Measurements from ENCODE around the gene ZNF778. TPM values are rescaled to one million over a fixed set of nuclear protein-coding genes. Genes with fewer than 3 reads are reported as not detected.

ZNF778 gene
- total and polyA plus RNA-seq, 2 donors (not counting 1 experiment from before 2014, with no cell fraction given): 2.2 to 13.4 TPM

GRCh38 chr16:89173174-89173921 lies 44.2 kb upstream of the ZNF778 start:
- ChIA-PET CTCF (interaction anchor here (0.7 to 1.0 kb wide), 2 partner anchors 433 to 436 kb away, joined by 3 read pairs; no protein-coding TSS in a partner anchor), POLR2A (no interaction called here)
- H3K4me1 ChIP-seq (ENCODE audit: control insufficient read depth in 2 of 2, insufficient read depth in 2 of 2, low read length in 2 of 2): peaks cover 19 to 28% of the 10 kb centered on the region in 2 donors
- H3K9me3 ChIP-seq (ENCODE audit: control extremely low read depth in 1 of 3, control insufficient read depth in 2 of 3, insufficient read depth in 1 of 3, low read length in 2 of 3): peaks cover 0 to 5% (median 0%) of the 10 kb centered on the region in 3 donors
- no peak overlapping the region for H2AFZ ChIP-seq (ENCODE audit: insufficient read depth, low read depth, low read length, poor library complexity, severe bottlenecking)
- no peak overlapping the region for H3K4me3 ChIP-seq (ENCODE audit: control extremely low read depth in 1 of 5, extremely low read depth in 1 of 5, insufficient read depth in 1 of 5, low read depth in 2 of 5, low read length in 4 of 5)
- peaks cover 14% of the 10 kb centered on the region for H3K4me1 Mint-ChIP-seq
- peaks cover 22% of the 10 kb centered on the region for H4K20me1 ChIP-seq (ENCODE audit: control insufficient read depth, insufficient read depth, low read length, poor library complexity, severe bottlenecking)
- 84% methylated on average over 7 of the region's 11 CpGs for WGBS (ENCODE audit: insufficient coverage)
- H3K27me3 Mint-ChIP-seq: peaks cover 4% of the 10 kb centered on the region
- H3K4me2 ChIP-seq (replicated peaks; ENCODE audit: low read depth, low read length, poor library complexity, severe bottlenecking): no peak overlapping the region
- H3K4me3 Mint-ChIP-seq: no peak overlapping the region
- H3K79me2 ChIP-seq (ENCODE audit: control insufficient read depth, insufficient read depth, low read length): peaks cover 4% of the 10 kb centered on the region
- peaks cover 0 to 26% (median 11%) of the 10 kb centered on the region in 4 experiments for H3K27me3 ChIP-seq (replicated peaks in 1 of 4; ENCODE audit: control extremely low read depth in 1 of 4, control insufficient read depth in 3 of 4, insufficient read depth in 4 of 4, low read length in 3 of 4)
- ATAC-seq (ENCODE audit: low read depth): no peak
- no peak overlapping the region for H3K9ac ChIP-seq (ENCODE audit: low read length)
- H3K27ac ChIP-seq (ENCODE audit: low read length in 2 of 2): no peak overlapping the region
- no peaks in the 10 kb centered on the region for H3K36me3 ChIP-seq (replicated peaks in 1 of 2; ENCODE audit: control extremely low read depth in 1 of 2, control insufficient read depth in 1 of 2, extremely low read depth in 1 of 2, insufficient read depth in 2 of 2, low read length in 1 of 2)
- H3K27ac Mint-ChIP-seq: no peak overlapping the region
- no peak for DNase-seq
- no peak for TF ChIP-seq CTCF (IDR thresholded peaks at IDR 0.05)
- no peak for TF ChIP-seq EZH2 (IDR thresholded peaks at IDR 0.05; ENCODE audit: borderline replicate concordance, insufficient read depth, low read depth, low read length, poor library complexity, severe bottlenecking)
- intact Hi-C loops (cut with micrococcal nuclease): no loop called here
- no peaks in the 10 kb centered on the region for H3K9me3 Mint-ChIP-seq (ENCODE audit: insufficient read depth)

All from B cell (primary cell).